ENCODE data around the gene HAUS7.

HAUS7 gene

GRCh38 chrX:153470411-153471363 is at the start of gene HAUS7:
Gene HAUS7, minus strand, starts transcription at chrX:153470576. Its CDS starts 19 bp downstream, at chrX:153470557.
- no peaks in the 10 kb centered on the region for H3K9me3 ChIP-seq (ENCODE audit: control insufficient read depth, low read depth, low read length)
- no peaks in the 10 kb centered on the region for H3K36me3 ChIP-seq (ENCODE audit: control insufficient read depth, low read depth, low read length)

GRCh38 chrX:153519569-153520286 is 49.4 kb upstream of the HAUS7 start:
- Histone ChIP-seq H3K4me3 (ENCODE audit: low read length) (no peak overlapping the region), H3K27me3 (ENCODE audit: control insufficient read depth, insufficient read depth, low read length) (peaks cover 53% of the 10 kb centered on the region), H3K36me3 (ENCODE audit: control insufficient read depth, low read depth, low read length) (no peaks in the 10 kb centered on the region), H3K27ac (ENCODE audit: low read length) (no peak overlapping the region), H3K9me3 (ENCODE audit: control insufficient read depth, low read depth, low read length) (peaks cover 4% of the 10 kb centered on the region), H3K9ac (ENCODE audit: low read length) (no peak overlapping the region), H3K4me1 (ENCODE audit: control insufficient read depth, low read depth, low read length) (no peaks in the 10 kb centered on the region)

More at GRCh38 chrX:153470411-153471363, at the start of gene HAUS7:
- Histone ChIP-seq H3K4me1 (ENCODE audit: control insufficient read depth, low read depth, low read length) (no peaks in the 10 kb centered on the region), H3K27ac (ENCODE audit: low read length) (no peak within 1 kb of the TSS), H3K4me3 (ENCODE audit: low read length) (peak within 1 kb of the TSS; percentile 77), H3K27me3 (ENCODE audit: control insufficient read depth, insufficient read depth, low read length) (peaks cover 9% of the 10 kb centered on the region), H3K9ac (ENCODE audit: low read length) (peak within 1 kb of the TSS; percentile 50)

- no peaks in the 10 kb centered on the region for H3K4me1 ChIP-seq (ENCODE audit: control insufficient read depth, low read depth, low read length)
- peak overlapping the region; percentile 21 for H3K4me3 ChIP-seq (ENCODE audit: low read length)
- H3K9me3 ChIP-seq (ENCODE audit: control insufficient read depth, low read depth, low read length), result peaks cover 6% of the 10 kb centered on the region
- no peak overlapping the region for H3K27ac ChIP-seq (ENCODE audit: low read length)
- no peak overlapping the region for H3K9ac ChIP-seq (ENCODE audit: low read length)
- H3K36me3 ChIP-seq (ENCODE audit: control insufficient read depth, low read depth, low read length), result no peaks in the 10 kb centered on the region
- H3K27me3 ChIP-seq (ENCODE audit: control insufficient read depth, insufficient read depth, low read length), result peaks cover 53% of the 10 kb centered on the region
These were observed 47.8 kb upstream of the HAUS7 start for GRCh38 chrX:153517946-153518834.

GRCh38 chrX:153517423-153517822 is 47.0 kb upstream of the HAUS7 start, which contains the start of gene ATP2B3:
Gene ATP2B3, plus strand, starts transcription at chrX:153517642. Its CDS starts 18,606 bp downstream, at chrX:153536248.
- Histone ChIP-seq H3K27me3 (ENCODE audit: control insufficient read depth, insufficient read depth, low read length) (peaks cover 53% of the 10 kb centered on the region), H3K4me1 (ENCODE audit: control insufficient read depth, low read depth, low read length) (no peaks in the 10 kb centered on the region), H3K36me3 (ENCODE audit: control insufficient read depth, low read depth, low read length) (no peaks in the 10 kb centered on the region), H3K4me3 (ENCODE audit: low read length) (peak within 1 kb of the TSS; percentile 24), H3K9me3 (ENCODE audit: control insufficient read depth, low read depth, low read length) (peaks cover 5% of the 10 kb centered on the region), H3K9ac (ENCODE audit: low read length) (no peak within 1 kb of the TSS), H3K27ac (ENCODE audit: low read length) (no peak within 1 kb of the TSS)

- no peaks in the 10 kb centered on the region for H3K36me3 ChIP-seq (ENCODE audit: control insufficient read depth, low read depth, low read length)
These were observed 45.7 kb upstream of the HAUS7 start for GRCh38 chrX:153516073-153516472.

GRCh38 chrX:153515435-153515834 is 45.1 kb upstream of the HAUS7 start:
- H3K27me3 ChIP-seq (ENCODE audit: control insufficient read depth, insufficient read depth, low read length), result peaks cover 42% of the 10 kb centered on the region
- H3K9me3 ChIP-seq (ENCODE audit: control insufficient read depth, low read depth, low read length), result peaks cover 6% of the 10 kb centered on the region
- H3K4me1 ChIP-seq (ENCODE audit: control insufficient read depth, low read depth, low read length), result no peaks in the 10 kb centered on the region
- H3K36me3 ChIP-seq (ENCODE audit: control insufficient read depth, low read depth, low read length), result no peaks in the 10 kb centered on the region
- H3K9ac ChIP-seq (ENCODE audit: low read length), result no peak overlapping the region
- H3K27ac ChIP-seq (ENCODE audit: low read length), result no peak overlapping the region
- no peak overlapping the region for H3K4me3 ChIP-seq (ENCODE audit: low read length)

More at GRCh38 chrX:153516073-153516472, 45.7 kb upstream of the HAUS7 start:
- Histone ChIP-seq H3K9ac (ENCODE audit: low read length) (no peak overlapping the region), H3K27me3 (ENCODE audit: control insufficient read depth, insufficient read depth, low read length) (peaks cover 49% of the 10 kb centered on the region), H3K27ac (ENCODE audit: low read length) (no peak overlapping the region), H3K9me3 (ENCODE audit: control insufficient read depth, low read depth, low read length) (peaks cover 5% of the 10 kb centered on the region), H3K4me3 (ENCODE audit: low read length) (no peak overlapping the region), H3K4me1 (ENCODE audit: control insufficient read depth, low read depth, low read length) (no peaks in the 10 kb centered on the region)

GRCh38 chrX:153514259-153514658 is 43.9 kb upstream of the HAUS7 start:
- Histone ChIP-seq H3K27ac (ENCODE audit: low read length) (no peak overlapping the region), H3K9me3 (ENCODE audit: control insufficient read depth, low read depth, low read length) (peaks cover 9% of the 10 kb centered on the region), H3K9ac (ENCODE audit: low read length) (no peak overlapping the region), H3K27me3 (ENCODE audit: control insufficient read depth, insufficient read depth, low read length) (peaks cover 35% of the 10 kb centered on the region), H3K4me3 (ENCODE audit: low read length) (no peak overlapping the region), H3K4me1 (ENCODE audit: control insufficient read depth, low read depth, low read length) (no peaks in the 10 kb centered on the region), H3K36me3 (ENCODE audit: control insufficient read depth, low read depth, low read length) (no peaks in the 10 kb centered on the region)

GRCh38 chrX:153513265-153513664 is 42.9 kb upstream of the HAUS7 start:
- Histone ChIP-seq H3K27ac (ENCODE audit: low read length) (no peak overlapping the region), H3K27me3 (ENCODE audit: control insufficient read depth, insufficient read depth, low read length) (peaks cover 25% of the 10 kb centered on the region), H3K36me3 (ENCODE audit: control insufficient read depth, low read depth, low read length) (no peaks in the 10 kb centered on the region), H3K9me3 (ENCODE audit: control insufficient read depth, low read depth, low read length) (peaks cover 9% of the 10 kb centered on the region), H3K4me3 (ENCODE audit: low read length) (no peak overlapping the region), H3K4me1 (ENCODE audit: control insufficient read depth, low read depth, low read length) (no peaks in the 10 kb centered on the region), H3K9ac (ENCODE audit: low read length) (no peak overlapping the region)

- H3K27me3 ChIP-seq (ENCODE audit: control insufficient read depth, insufficient read depth, low read length), result peaks cover 20% of the 10 kb centered on the region
- no peaks in the 10 kb centered on the region for H3K36me3 ChIP-seq (ENCODE audit: control insufficient read depth, low read depth, low read length)
- H3K4me3 ChIP-seq (ENCODE audit: low read length), result no peak overlapping the region
- H3K9ac ChIP-seq (ENCODE audit: low read length), result no peak overlapping the region
- H3K9me3 ChIP-seq (ENCODE audit: control insufficient read depth, low read depth, low read length), result peaks cover 9% of the 10 kb centered on the region
- H3K27ac ChIP-seq (ENCODE audit: low read length), result no peak overlapping the region
- H3K4me1 ChIP-seq (ENCODE audit: control insufficient read depth, low read depth, low read length), result no peaks in the 10 kb centered on the region
These were observed 42.1 kb upstream of the HAUS7 start for GRCh38 chrX:153512501-153512893.

GRCh38 chrX:153511784-153512500 is 41.6 kb upstream of the HAUS7 start:
- Histone ChIP-seq H3K27me3 (ENCODE audit: control insufficient read depth, insufficient read depth, low read length) (peaks cover 15% of the 10 kb centered on the region), H3K4me3 (ENCODE audit: low read length) (no peak overlapping the region), H3K27ac (ENCODE audit: low read length) (no peak overlapping the region), H3K9me3 (ENCODE audit: control insufficient read depth, low read depth, low read length) (peaks cover 9% of the 10 kb centered on the region), H3K9ac (ENCODE audit: low read length) (no peak overlapping the region), H3K4me1 (ENCODE audit: control insufficient read depth, low read depth, low read length) (no peaks in the 10 kb centered on the region), H3K36me3 (ENCODE audit: control insufficient read depth, low read depth, low read length) (no peaks in the 10 kb centered on the region)
